RWPE2 (cell line): ENCODE measurements around the gene ARHGEF7.

Experiments
- ATAC-seq: fragments of 200-7000 bp; cut with Tn5 transposase; 3 replicates; pipeline ENCODE4 v1.9.1; 2021; ENCODE audit warnings: low read depth
- DNase-seq: peaks from one replicate; pipeline ENCODE4 v3.0.0-alpha.2; 2020; ENCODE audit warnings: low spot score
- H3K27ac ChIP-seq: fragments of 450-650 bp; 2 replicates; pipeline ENCODE4 v1.5.1; 2017; ENCODE audit warnings: mild to moderate bottlenecking; ENCODE audit not compliant: poor library complexity, severe bottlenecking
- H3K27me3 ChIP-seq: fragments of 250-450 bp; sonication (Bioruptor Pico); 2 replicates; pipeline ENCODE4 v1.5.1; 2021; ENCODE audit warnings: mild to moderate bottlenecking, moderate library complexity; ENCODE audit not compliant: insufficient read depth, poor library complexity, severe bottlenecking
- H3K36me3 ChIP-seq: fragments of 250-450 bp; sonication (Bioruptor Pico); 2 replicates; pipeline ENCODE4 v1.5.1; 2020; ENCODE audit warnings: low read depth, mild to moderate bottlenecking, moderate library complexity
- H3K4me1 ChIP-seq: fragments of 250-450 bp; sonication (Bioruptor Pico); 2 replicates; pipeline ENCODE4 v1.5.1; 2021; ENCODE audit warnings: mild to moderate bottlenecking, moderate library complexity; ENCODE audit not compliant: insufficient read depth, poor library complexity, severe bottlenecking
- H3K4me3 ChIP-seq: fragments of 250-450 bp; sonication (Bioruptor Pico); 2 replicates; pipeline ENCODE4 v1.5.1; 2021; ENCODE audit warnings: mild to moderate bottlenecking, moderate library complexity; ENCODE audit not compliant: severe bottlenecking
- H3K9me3 ChIP-seq: fragments of 250-450 bp; sonication (Bioruptor Pico); 2 replicates; pipeline ENCODE4 v1.5.1; 2021; ENCODE audit warnings: mild to moderate bottlenecking, moderate library complexity; ENCODE audit not compliant: severe bottlenecking
- TF ChIP-seq, protein P1 (sequence below): fragments of 450-650 bp; IDR thresholded peaks from one replicate; pipeline ENCODE4 v1.5.1; 2017; ENCODE audit warnings: mild to moderate bottlenecking, moderate library complexity; ENCODE audit not compliant: poor library complexity, severe bottlenecking

Gene ARHGEF7

GRCh38 chr13:111090169-111090568 lies 24.9 kb upstream of the ARHGEF7 start:
- DNase-seq, result no peak
- Histone ChIP-seq H3K9me3 (no peaks in the 10 kb centered on the region), H3K27ac (no peak overlapping the region), H3K36me3 (no peaks in the 10 kb centered on the region), H3K27me3 (peaks cover 28% of the 10 kb centered on the region), H3K4me1 (no peaks in the 10 kb centered on the region), H3K4me3 (no peak overlapping the region)
- ATAC-seq, result no peak
- TF ChIP-seq, protein P1, sequence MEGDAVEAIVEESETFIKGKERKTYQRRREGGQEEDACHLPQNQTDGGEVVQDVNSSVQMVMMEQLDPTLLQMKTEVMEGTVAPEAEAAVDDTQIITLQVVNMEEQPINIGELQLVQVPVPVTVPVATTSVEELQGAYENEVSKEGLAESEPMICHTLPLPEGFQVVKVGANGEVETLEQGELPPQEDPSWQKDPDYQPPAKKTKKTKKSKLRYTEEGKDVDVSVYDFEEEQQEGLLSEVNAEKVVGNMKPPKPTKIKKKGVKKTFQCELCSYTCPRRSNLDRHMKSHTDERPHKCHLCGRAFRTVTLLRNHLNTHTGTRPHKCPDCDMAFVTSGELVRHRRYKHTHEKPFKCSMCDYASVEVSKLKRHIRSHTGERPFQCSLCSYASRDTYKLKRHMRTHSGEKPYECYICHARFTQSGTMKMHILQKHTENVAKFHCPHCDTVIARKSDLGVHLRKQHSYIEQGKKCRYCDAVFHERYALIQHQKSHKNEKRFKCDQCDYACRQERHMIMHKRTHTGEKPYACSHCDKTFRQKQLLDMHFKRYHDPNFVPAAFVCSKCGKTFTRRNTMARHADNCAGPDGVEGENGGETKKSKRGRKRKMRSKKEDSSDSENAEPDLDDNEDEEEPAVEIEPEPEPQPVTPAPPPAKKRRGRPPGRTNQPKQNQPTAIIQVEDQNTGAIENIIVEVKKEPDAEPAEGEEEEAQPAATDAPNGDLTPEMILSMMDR, result no peak

DNA sequence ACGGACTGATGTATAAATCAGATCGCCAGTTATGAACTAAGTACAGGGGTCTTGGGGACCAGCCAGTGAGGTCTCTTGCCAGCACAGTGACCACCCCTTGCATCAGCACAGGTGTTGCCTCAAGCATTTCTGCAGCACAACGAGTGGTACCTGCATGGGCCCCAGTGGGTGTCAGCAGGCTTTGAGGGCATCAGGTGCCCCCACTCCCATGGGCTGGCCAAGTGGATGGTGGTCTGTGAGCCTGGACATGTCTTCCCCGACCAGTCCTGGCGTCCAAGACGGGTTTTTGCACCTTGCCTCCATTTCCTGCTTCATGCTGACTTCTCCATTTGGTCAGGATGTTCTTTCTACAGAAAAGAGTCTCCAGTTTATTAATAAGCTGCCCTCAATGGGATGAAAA lies 22.4 kb upstream of the ARHGEF7 start:
- Histone ChIP-seq H3K36me3 (no peaks in the 10 kb centered on the region), H3K27ac (no peak overlapping the region), H3K9me3 (no peaks in the 10 kb centered on the region), H3K4me1 (no peaks in the 10 kb centered on the region), H3K4me3 (no peak overlapping the region), H3K27me3 (peaks cover 51% of the 10 kb centered on the region)
- ATAC-seq (no peak), DNase-seq (no peak)
- TF ChIP-seq, protein P1, result no peak

DNA sequence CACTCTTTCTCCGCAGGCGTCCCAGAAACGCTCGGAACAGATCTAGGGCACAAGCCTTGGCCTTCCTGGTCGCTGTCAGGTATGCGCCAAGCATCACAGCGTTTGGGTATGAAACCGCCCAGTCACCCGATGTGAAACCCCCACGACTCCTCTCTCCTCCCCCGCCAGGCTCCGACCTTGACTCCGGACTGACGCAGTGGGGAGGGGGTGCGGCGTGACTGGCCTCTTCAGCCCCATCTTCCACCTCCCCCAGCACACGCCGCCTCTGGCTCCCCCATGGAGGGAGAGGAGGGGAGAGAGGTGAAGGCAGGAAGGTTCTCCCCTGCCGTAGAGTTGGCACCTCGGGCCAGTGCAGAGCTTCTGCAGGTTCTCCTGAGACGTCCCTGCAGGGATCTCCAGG lies 22.0 kb upstream of the ARHGEF7 start:
- Histone ChIP-seq H3K4me1 (no peaks in the 10 kb centered on the region), H3K4me3 (no peak overlapping the region), H3K9me3 (no peaks in the 10 kb centered on the region), H3K36me3 (no peaks in the 10 kb centered on the region), H3K27ac (no peak overlapping the region), H3K27me3 (peaks cover 55% of the 10 kb centered on the region)
- ATAC-seq (no peak), DNase-seq (no peak)
- TF ChIP-seq, protein P1, result no peak

DNA sequence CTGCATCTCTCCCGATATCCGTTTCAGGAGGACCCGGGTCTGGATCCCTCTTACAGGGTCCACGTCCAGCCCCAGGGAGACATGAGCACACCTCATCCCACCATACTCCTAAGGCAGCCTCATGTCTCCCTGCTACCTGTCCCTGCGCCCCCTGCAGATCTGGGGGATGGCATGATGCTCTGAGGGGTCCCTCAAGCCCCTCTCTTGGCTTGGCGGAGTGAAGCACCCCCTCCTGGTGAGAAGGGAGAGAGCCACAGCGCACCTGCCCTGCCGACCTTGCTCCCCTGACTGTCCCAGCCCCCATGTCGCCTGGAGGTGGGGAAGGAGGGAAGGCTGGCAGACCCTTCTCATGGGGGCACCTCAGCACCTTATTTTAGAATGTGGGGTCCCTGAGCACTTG lies 21.5 kb upstream of the ARHGEF7 start:
- Histone ChIP-seq H3K4me3 (no peak overlapping the region), H3K27me3 (peaks cover 56% of the 10 kb centered on the region), H3K27ac (no peak overlapping the region), H3K36me3 (no peaks in the 10 kb centered on the region), H3K4me1 (no peaks in the 10 kb centered on the region), H3K9me3 (no peaks in the 10 kb centered on the region)
- DNase-seq (no peak), ATAC-seq (no peak)
- TF ChIP-seq, protein P1, result no peak

DNA sequence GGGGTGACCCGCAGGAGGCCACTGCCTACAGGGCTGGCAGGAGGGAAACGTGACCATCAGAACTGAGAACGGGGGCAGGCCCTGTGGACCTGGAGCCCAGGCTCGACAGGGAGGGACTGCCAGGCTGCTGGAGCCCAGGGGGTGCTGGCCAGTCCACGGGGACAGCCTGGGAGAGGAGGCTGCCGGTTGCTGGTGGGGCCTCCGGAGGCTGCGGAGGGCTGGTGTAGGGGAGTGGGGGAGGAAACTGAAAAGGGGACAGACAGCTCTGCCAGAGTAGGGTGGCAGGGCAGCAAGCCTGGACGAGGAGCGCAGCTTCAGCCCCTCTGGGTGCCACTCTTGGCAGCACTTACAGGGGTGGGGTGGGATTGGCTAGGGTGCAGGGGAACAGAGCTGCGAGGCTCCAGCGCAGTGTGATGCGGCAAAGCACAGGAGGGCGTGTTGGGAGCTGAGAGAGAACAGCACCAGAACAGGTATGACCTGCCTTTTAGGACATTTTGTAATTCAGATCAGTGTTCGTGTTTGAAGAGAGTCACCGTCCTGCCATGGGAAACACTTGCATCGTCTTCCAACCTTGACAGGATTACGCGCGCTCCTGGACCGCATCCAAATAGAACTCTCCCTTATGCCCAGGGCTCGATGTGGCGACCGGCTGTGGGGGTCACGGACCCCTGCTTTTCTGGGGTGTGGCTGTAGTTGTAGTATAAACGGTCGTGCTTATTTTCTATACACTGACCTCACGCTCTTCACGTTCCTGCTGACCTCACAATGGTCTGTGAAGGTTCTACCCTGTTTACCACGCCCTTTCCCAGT lies 19.9 kb upstream of the ARHGEF7 start:
- H3K4me1 ChIP-seq, result no peaks in the 10 kb centered on the region
- H3K27me3 ChIP-seq, result peaks cover 57% of the 10 kb centered on the region
- ATAC-seq (peak; percentile 12; the same call in 1 of the 3 replicates), DNase-seq (no peak)
- H3K36me3 ChIP-seq, result no peaks in the 10 kb centered on the region
- TF ChIP-seq, protein P1, result no peak
- H3K27ac ChIP-seq, result no peak overlapping the region
- H3K9me3 ChIP-seq, result no peaks in the 10 kb centered on the region
- H3K4me3 ChIP-seq, result no peak overlapping the region
